Liver (tissue), 9 donors: ENCODE data around the gene ZSCAN16. TPM values are rescaled to one million over a fixed set of nuclear protein-coding genes. Genes with fewer than 3 reads are reported as not detected.

Experiments used
- DNase-seq: peaks from one replicate; pipeline ENCODE4 v3.0.0-alpha.2; 2017; ENCODE audit warnings: low spot score
- H3K27ac ChIP-seq, 2 donors: one replicate each; pipeline ENCODE4 v1.7.0; 2013; ENCODE audit warnings: inconsistent platforms in 2 of 2, low read length in 2 of 2, control low read depth in 1 of 2, low read depth in 1 of 2, mild to moderate bottlenecking in 1 of 2
- H3K27me3 ChIP-seq, 4 donors: one replicate each; pipeline versions ENCODE4 v1.6.1 to v1.7.0; 2013; ENCODE audit warnings: low read length in 3 of 4, inconsistent platforms in 1 of 4, mild to moderate bottlenecking in 1 of 4, moderate library complexity in 1 of 4; ENCODE audit not compliant: control insufficient read depth in 4 of 4, insufficient read depth in 4 of 4
- H3K36me3 ChIP-seq, 4 donors: one replicate each; pipeline versions ENCODE4 v1.6.1 to v1.7.0; 2013; ENCODE audit warnings: low read length in 3 of 4, mild to moderate bottlenecking in 3 of 4, low read depth in 1 of 4, moderate library complexity in 1 of 4; ENCODE audit not compliant: control insufficient read depth in 4 of 4, insufficient read depth in 3 of 4
- H3K4me1 ChIP-seq, 4 donors: one replicate each; pipeline versions ENCODE4 v1.6.1 to v1.7.0; 2013; ENCODE audit warnings: low read length in 3 of 4, mild to moderate bottlenecking in 3 of 4, moderate library complexity in 1 of 4; ENCODE audit not compliant: control insufficient read depth in 4 of 4, insufficient read depth in 4 of 4
- H3K4me3 ChIP-seq, 3 donors: one replicate each; pipeline versions ENCODE4 v1.6.1 to v1.7.0; 2013; ENCODE audit warnings: low read length in 3 of 3, control low read depth in 1 of 3, low read depth in 1 of 3, mild to moderate bottlenecking in 1 of 3
- H3K9ac ChIP-seq, 2 donors: one replicate each; pipeline ENCODE4 v1.7.0; 2013; ENCODE audit warnings: low read length in 2 of 2, mild to moderate bottlenecking in 2 of 2, moderate library complexity in 2 of 2, control low read depth in 1 of 2, low read depth in 1 of 2
- H3K9me3 ChIP-seq, 4 donors: one replicate each; pipeline versions ENCODE4 v1.6.1 to v1.7.0; 2013; ENCODE audit warnings: low read length in 3 of 4; ENCODE audit not compliant: control insufficient read depth in 4 of 4
- EGR1 ChIP-seq, 2 donors: IDR thresholded peaks; 2 replicates each; pipeline ENCODE4 v1.6.1; 2016 to 2018; ENCODE audit warnings: antibody characterized with exemption in 2 of 2, low read depth in 2 of 2
- FOXA1 ChIP-seq: IDR thresholded peaks from 2 replicates; pipeline ENCODE4 v1.6.1; 2016; ENCODE audit warnings: antibody characterized with exemption
- FOXA2 ChIP-seq: IDR thresholded peaks from 2 replicates; pipeline ENCODE4 v1.6.1; 2016; ENCODE audit warnings: antibody characterized with exemption
- GABPA ChIP-seq, 2 donors: IDR thresholded peaks in 1 of 2; conservative IDR thresholded peaks in 1 of 2; 2 replicates each; pipeline ENCODE4 v1.6.1; 2016; ENCODE audit warnings: antibody characterized with exemption in 2 of 2, mild to moderate bottlenecking in 1 of 2, moderate library complexity in 1 of 2
- HNF4A ChIP-seq, 2 donors: conservative IDR thresholded peaks; 2 replicates each; pipeline ENCODE4 v1.6.1; 2016; ENCODE audit warnings: antibody characterized with exemption in 2 of 2, mild to moderate bottlenecking in 2 of 2
- HNF4G ChIP-seq: IDR thresholded peaks from 2 replicates; pipeline ENCODE4 v1.6.1; 2016; ENCODE audit warnings: antibody characterized with exemption
- JUND ChIP-seq, 2 donors: IDR thresholded peaks; 2 replicates each; pipeline ENCODE4 v1.6.1; 2016; ENCODE audit warnings: antibody characterized with exemption in 2 of 2
- NR2F2 ChIP-seq: IDR thresholded peaks from 2 replicates; pipeline ENCODE4 v1.6.1; 2016; ENCODE audit warnings: antibody characterized with exemption
- RAD21 ChIP-seq, 2 donors: IDR thresholded peaks; 2 replicates each; pipeline ENCODE4 v1.6.1; 2016; ENCODE audit warnings: antibody characterized with exemption in 2 of 2, mild to moderate bottlenecking in 2 of 2
- RXRA ChIP-seq, 2 donors: IDR thresholded peaks; 2 replicates each; pipeline ENCODE4 v1.6.1; 2017 to 2018; ENCODE audit warnings: antibody characterized with exemption in 2 of 2, mild to moderate bottlenecking in 1 of 2
- SP1 ChIP-seq: IDR thresholded peaks from 2 replicates; pipeline ENCODE4 v1.6.1; 2018; ENCODE audit warnings: antibody characterized with exemption, mild to moderate bottlenecking
- TAF1 ChIP-seq: conservative IDR thresholded peaks from 2 replicates; pipeline ENCODE4 v1.6.1; 2016; ENCODE audit warnings: antibody characterized with exemption, mild to moderate bottlenecking
- YY1 ChIP-seq: IDR thresholded peaks from 2 replicates; pipeline ENCODE4 v1.6.1; 2016; ENCODE audit warnings: antibody characterized with exemption, mild to moderate bottlenecking
- WGBS: extraction: QIAGEN DNeasy Blood & Tissue Kit; methylation state at CpG from one replicate; pipeline ENCODE4 v1.1.7; 2013; 5-methylcytosine and 5-hydroxymethylcytosine counted together
- polyA plus RNA-seq, 2 donors: library from polyadenylated mRNA; stranded (reverse) in 1 of 2; unstranded in 1 of 2; fragments of 200-250 nt in 1 of 2; fragments of >200 nt in 1 of 2; fragmentation: Nextera tagmentation in 1 of 2; extraction: Ambion mirVana in 1 of 2; gene quantifications; one replicate each; pipeline versions ENCODE4 v1.2.1 to v1.2.3, GENCODE V29; 2013 to 2015
- total RNA-seq, 2 donors: library from RNA; depleted of rRNA; stranded (reverse); fragments of >200 nt; gene quantifications; one replicate each; pipeline ENCODE4 v1.2.3, GENCODE V29; 2014
- TF ChIP-seq, protein P1 (sequence below): IDR thresholded peaks from 2 replicates; pipeline ENCODE4 v1.6.1; 2016; ENCODE audit warnings: antibody characterized with exemption
- TF ChIP-seq, protein P2 (sequence below): fragments of 150-350 bp; IDR thresholded peaks from 2 replicates; pipeline ENCODE4 v1.5.1; 2017; ENCODE audit warnings: improper control_type of control experiment, low read depth, low read length; ENCODE audit not compliant: missing input control
- TF ChIP-seq, protein P3 (sequence below): IDR thresholded peaks from 2 replicates; pipeline ENCODE4 v1.6.1; 2016; ENCODE audit warnings: antibody characterized with exemption
- TF ChIP-seq, protein P4 (sequence below): IDR thresholded peaks from 2 replicates; pipeline ENCODE4 v1.6.1; 2016; ENCODE audit warnings: antibody characterized with exemption, mild to moderate bottlenecking
- TF ChIP-seq, protein P5 (sequence below): IDR thresholded peaks from 2 replicates; pipeline ENCODE4 v1.6.1; 2016; ENCODE audit warnings: antibody characterized with exemption
- donor health status: healthy.
- donor health status: healthy.
- donor health status: healthy.
- donor health status: healthy.
- donor health status: healthy.

The ZSCAN16 gene
- total and polyA plus RNA-seq, 4 donors: 1.5 to 3.5 (median 2.7) TPM

DNA sequence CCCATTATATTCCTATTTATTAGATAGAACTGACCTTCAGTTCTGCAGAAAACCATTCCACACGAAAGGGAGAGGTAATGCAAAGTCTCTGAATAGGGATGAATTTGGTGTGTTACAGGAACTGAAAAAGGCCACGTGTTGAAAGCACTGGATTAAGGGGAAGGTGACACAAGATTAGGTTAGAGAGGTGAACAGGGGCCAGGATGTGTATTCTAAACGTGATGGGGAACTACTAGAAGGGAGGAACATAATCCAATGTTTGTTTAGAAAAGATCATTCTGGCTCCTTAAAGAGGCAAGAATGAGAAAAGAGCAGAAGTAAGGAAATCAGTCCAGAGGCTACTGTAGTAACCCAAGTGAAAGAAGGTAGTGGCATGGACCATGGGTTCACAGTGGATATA, 11.0 kb downstream of the ZSCAN16 start:
- peak overlapping the region in 1 of 2 donors; percentile 91 for H3K27ac ChIP-seq
- H3K9ac ChIP-seq: peak overlapping the region in 1 of 2 donors; percentile 6

DNA sequence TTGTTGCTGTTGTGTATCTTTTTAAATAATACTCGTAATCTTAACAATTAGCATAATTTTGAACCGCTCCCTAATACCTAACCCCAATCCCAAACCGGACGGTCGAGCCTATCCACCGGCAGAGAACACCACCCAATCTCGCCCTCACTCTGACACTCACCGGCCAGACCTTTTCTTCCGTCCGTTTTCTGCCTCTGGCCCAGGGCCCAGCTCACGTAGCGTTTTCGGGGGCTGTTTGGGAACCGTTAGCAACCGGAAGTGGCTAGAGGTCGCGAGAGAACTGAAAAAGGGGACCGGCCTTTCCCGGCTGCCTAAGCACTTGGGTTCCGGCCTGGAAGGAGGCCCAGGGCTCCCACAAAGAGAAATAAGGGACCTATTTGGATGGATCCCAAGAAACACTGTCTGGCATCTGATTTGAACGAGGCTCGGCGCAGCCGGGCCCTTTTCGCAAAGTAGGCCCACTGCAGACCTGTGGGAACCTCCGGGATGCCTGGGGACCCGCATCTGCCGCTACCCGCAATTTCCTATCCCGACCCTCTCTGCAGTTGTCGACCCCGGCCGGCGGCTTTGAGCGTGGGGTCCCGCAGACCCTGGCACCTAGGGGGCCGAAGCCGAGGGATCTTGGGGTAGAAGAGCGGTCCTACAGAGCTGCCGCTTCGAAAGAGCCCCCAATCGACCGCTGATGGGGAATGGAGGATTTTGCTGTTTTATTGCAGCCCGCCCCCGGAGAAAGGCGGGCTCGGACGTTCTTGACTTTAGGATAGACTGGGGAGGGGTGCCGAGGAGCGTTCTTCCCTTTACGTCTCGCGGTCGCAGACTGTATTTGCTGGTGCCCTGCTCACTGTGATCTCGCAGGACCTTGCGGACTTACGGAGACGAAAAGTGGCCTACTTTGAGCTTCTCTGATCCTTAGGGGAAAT, 12.4 kb downstream of the ZSCAN16 start:
- Histone ChIP-seq H3K4me1 (peaks cover 2 to 30% (median 19%) of the 10 kb centered on the region in 4 donors), H3K27me3 (no peaks in the 10 kb centered on the region), H3K9ac (peak overlapping the region; percentile 96), H3K36me3 (no peaks in the 10 kb centered on the region), H3K27ac (peak overlapping the region; percentile 88 to 91), H3K9me3 (no peaks in the 10 kb centered on the region), H3K4me3 (peak overlapping the region; percentile 64 to 86 (median 85))
- DNase-seq: peak; percentile 87
- under 1% methylated on average over 58 of the region's 58 CpGs for WGBS
- peak; percentile 67 for TF ChIP-seq TAF1
- TF ChIP-seq JUND (IDR thresholded peaks at IDR 0.05): no peak
- peak; percentile 44 to 56 for TF ChIP-seq RXRA (IDR thresholded peaks at IDR 0.05)
- TF ChIP-seq HNF4A (conservative IDR thresholded peaks at IDR 0.05): peak; percentile 27 to 42
- TF ChIP-seq YY1: peak; percentile 88
- peak; percentile 93 to 97 for TF ChIP-seq GABPA (IDR thresholded peaks at IDR 0.05 in 1 of 2, conservative IDR thresholded peaks at IDR 0.05 in 1 of 2)
- TF ChIP-seq, protein P1, sequence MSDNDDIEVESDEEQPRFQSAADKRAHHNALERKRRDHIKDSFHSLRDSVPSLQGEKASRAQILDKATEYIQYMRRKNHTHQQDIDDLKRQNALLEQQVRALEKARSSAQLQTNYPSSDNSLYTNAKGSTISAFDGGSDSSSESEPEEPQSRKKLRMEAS: peak; percentile 54
- TF ChIP-seq, protein P2, sequence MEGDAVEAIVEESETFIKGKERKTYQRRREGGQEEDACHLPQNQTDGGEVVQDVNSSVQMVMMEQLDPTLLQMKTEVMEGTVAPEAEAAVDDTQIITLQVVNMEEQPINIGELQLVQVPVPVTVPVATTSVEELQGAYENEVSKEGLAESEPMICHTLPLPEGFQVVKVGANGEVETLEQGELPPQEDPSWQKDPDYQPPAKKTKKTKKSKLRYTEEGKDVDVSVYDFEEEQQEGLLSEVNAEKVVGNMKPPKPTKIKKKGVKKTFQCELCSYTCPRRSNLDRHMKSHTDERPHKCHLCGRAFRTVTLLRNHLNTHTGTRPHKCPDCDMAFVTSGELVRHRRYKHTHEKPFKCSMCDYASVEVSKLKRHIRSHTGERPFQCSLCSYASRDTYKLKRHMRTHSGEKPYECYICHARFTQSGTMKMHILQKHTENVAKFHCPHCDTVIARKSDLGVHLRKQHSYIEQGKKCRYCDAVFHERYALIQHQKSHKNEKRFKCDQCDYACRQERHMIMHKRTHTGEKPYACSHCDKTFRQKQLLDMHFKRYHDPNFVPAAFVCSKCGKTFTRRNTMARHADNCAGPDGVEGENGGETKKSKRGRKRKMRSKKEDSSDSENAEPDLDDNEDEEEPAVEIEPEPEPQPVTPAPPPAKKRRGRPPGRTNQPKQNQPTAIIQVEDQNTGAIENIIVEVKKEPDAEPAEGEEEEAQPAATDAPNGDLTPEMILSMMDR: no peak
- peak; percentile 52 for TF ChIP-seq SP1
- TF ChIP-seq EGR1 (IDR thresholded peaks at IDR 0.05; ENCODE audit: low read depth in 2 of 2): peak; percentile 35 to 70
- TF ChIP-seq, protein P3, sequence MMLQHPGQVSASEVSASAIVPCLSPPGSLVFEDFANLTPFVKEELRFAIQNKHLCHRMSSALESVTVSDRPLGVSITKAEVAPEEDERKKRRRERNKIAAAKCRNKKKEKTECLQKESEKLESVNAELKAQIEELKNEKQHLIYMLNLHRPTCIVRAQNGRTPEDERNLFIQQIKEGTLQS: peak; percentile 45
- TF ChIP-seq NR2F2: peak; percentile 70
- TF ChIP-seq HNF4G: no peak
- TF ChIP-seq, protein P4, sequence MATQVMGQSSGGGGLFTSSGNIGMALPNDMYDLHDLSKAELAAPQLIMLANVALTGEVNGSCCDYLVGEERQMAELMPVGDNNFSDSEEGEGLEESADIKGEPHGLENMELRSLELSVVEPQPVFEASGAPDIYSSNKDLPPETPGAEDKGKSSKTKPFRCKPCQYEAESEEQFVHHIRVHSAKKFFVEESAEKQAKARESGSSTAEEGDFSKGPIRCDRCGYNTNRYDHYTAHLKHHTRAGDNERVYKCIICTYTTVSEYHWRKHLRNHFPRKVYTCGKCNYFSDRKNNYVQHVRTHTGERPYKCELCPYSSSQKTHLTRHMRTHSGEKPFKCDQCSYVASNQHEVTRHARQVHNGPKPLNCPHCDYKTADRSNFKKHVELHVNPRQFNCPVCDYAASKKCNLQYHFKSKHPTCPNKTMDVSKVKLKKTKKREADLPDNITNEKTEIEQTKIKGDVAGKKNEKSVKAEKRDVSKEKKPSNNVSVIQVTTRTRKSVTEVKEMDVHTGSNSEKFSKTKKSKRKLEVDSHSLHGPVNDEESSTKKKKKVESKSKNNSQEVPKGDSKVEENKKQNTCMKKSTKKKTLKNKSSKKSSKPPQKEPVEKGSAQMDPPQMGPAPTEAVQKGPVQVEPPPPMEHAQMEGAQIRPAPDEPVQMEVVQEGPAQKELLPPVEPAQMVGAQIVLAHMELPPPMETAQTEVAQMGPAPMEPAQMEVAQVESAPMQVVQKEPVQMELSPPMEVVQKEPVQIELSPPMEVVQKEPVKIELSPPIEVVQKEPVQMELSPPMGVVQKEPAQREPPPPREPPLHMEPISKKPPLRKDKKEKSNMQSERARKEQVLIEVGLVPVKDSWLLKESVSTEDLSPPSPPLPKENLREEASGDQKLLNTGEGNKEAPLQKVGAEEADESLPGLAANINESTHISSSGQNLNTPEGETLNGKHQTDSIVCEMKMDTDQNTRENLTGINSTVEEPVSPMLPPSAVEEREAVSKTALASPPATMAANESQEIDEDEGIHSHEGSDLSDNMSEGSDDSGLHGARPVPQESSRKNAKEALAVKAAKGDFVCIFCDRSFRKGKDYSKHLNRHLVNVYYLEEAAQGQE: peak; percentile 66
- no peak for TF ChIP-seq FOXA1
- peak; percentile 51 to 57 for TF ChIP-seq RAD21 (IDR thresholded peaks at IDR 0.05)
- TF ChIP-seq, protein P5, sequence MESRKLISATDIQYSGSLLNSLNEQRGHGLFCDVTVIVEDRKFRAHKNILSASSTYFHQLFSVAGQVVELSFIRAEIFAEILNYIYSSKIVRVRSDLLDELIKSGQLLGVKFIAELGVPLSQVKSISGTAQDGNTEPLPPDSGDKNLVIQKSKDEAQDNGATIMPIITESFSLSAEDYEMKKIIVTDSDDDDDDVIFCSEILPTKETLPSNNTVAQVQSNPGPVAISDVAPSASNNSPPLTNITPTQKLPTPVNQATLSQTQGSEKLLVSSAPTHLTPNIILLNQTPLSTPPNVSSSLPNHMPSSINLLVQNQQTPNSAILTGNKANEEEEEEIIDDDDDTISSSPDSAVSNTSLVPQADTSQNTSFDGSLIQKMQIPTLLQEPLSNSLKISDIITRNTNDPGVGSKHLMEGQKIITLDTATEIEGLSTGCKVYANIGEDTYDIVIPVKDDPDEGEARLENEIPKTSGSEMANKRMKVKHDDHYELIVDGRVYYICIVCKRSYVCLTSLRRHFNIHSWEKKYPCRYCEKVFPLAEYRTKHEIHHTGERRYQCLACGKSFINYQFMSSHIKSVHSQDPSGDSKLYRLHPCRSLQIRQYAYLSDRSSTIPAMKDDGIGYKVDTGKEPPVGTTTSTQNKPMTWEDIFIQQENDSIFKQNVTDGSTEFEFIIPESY: peak; percentile 98

More for the DNA sequence above, 11.0 kb downstream of the ZSCAN16 start:
- TF ChIP-seq RXRA (IDR thresholded peaks at IDR 0.05) (no peak), FOXA2 (no peak)
- TF ChIP-seq, protein P4: no peak
- DNase-seq: no peak
- Histone ChIP-seq H3K9me3 (no peaks in the 10 kb centered on the region), H3K4me3 (no peak overlapping the region), H3K4me1 (peaks cover 0 to 27% (median 14%) of the 10 kb centered on the region in 4 donors), H3K36me3 (no peaks in the 10 kb centered on the region), H3K27me3 (no peaks in the 10 kb centered on the region)
- 36% methylated on average over 3 of the region's 3 CpGs for WGBS
